ENCODE measurements around the gene USP19. TPM values are rescaled to one million over a fixed set of nuclear protein-coding genes. Genes with fewer than 3 reads are reported as not detected.

USP19 gene
- total RNA-seq, 2 donors from 2014 or later = 61.5 to 63.2 TPM

- Mint-ChIP-seq H3K9me3 (no peaks in the 10 kb centered on the region), H3K4me3 (no peak overlapping the region), H3K4me1 (peaks cover 4% of the 10 kb centered on the region), H3K36me3 (ENCODE audit: low read depth) (peaks cover 17% of the 10 kb centered on the region), H3K27me3 (ENCODE audit: insufficient read depth) (no peaks in the 10 kb centered on the region), H3K27ac (no peak overlapping the region)
- no peak for DNase-seq
- Histone ChIP-seq H3K36me3 (ENCODE audit: control insufficient read depth, insufficient read depth, low read length) (peaks cover 35% of the 10 kb centered on the region), H3K27ac (ENCODE audit: low read depth, low read length) (no peak overlapping the region), H3K27me3 (ENCODE audit: control insufficient read depth, insufficient read depth, low read length, poor library complexity, severe bottlenecking) (no peaks in the 10 kb centered on the region), H3K4me1 (ENCODE audit: control insufficient read depth, insufficient read depth, low read length) (peaks cover 4% of the 10 kb centered on the region), H3K9me3 (ENCODE audit: control insufficient read depth, low read length) (no peaks in the 10 kb centered on the region), H3K4me3 (ENCODE audit: low read length) (no peak overlapping the region), H3K9ac (ENCODE audit: extremely low read depth, low read length, poor library complexity, severe bottlenecking) (no peak overlapping the region)
- 90 to 100% methylated on average over 7 of the region's 7 CpGs for WGBS, 2 experiments (ENCODE audit: insufficient coverage in 1 of 2, insufficient read length in 1 of 2)
- TF ChIP-seq CTCF (conservative IDR thresholded peaks at IDR 0.05) = no peak
Measured at GRCh38 chr3:49124203-49124602, 3.6 kb upstream of the USP19 start.

- Histone ChIP-seq H3K9ac (ENCODE audit: extremely low read depth, low read length, poor library complexity, severe bottlenecking) (no peak overlapping the region), H3K27ac (ENCODE audit: low read depth, low read length) (no peak overlapping the region), H3K4me1 (ENCODE audit: control insufficient read depth, insufficient read depth, low read length) (peaks cover 4% of the 10 kb centered on the region), H3K9me3 (ENCODE audit: control insufficient read depth, low read length) (no peaks in the 10 kb centered on the region), H3K27me3 (ENCODE audit: control insufficient read depth, insufficient read depth, low read length, poor library complexity, severe bottlenecking) (no peaks in the 10 kb centered on the region), H3K36me3 (ENCODE audit: control insufficient read depth, insufficient read depth, low read length) (peaks cover 40% of the 10 kb centered on the region), H3K4me3 (ENCODE audit: low read length) (no peak overlapping the region)
- no peak for DNase-seq
- Mint-ChIP-seq H3K4me1 (peaks cover 4% of the 10 kb centered on the region), H3K27ac (no peak overlapping the region), H3K36me3 (ENCODE audit: low read depth) (peaks cover 22% of the 10 kb centered on the region), H3K9me3 (no peaks in the 10 kb centered on the region), H3K4me3 (no peak overlapping the region), H3K27me3 (ENCODE audit: insufficient read depth) (no peaks in the 10 kb centered on the region)
- TF ChIP-seq CTCF (conservative IDR thresholded peaks at IDR 0.05) = no peak
- 94 to 97% methylated on average over 14 to 17 of the region's 17 CpGs for WGBS, 2 experiments (ENCODE audit: insufficient coverage in 1 of 2, insufficient read length in 1 of 2)
Measured at GRCh38 chr3:49123687-49124086, 3.1 kb upstream of the USP19 start.

- H3K27ac Mint-ChIP-seq = no peak overlapping the region
- no peak for DNase-seq
- Histone ChIP-seq H3K27me3 (ENCODE audit: control insufficient read depth, insufficient read depth, low read length, poor library complexity, severe bottlenecking) (no peaks in the 10 kb centered on the region), H3K9ac (ENCODE audit: extremely low read depth, low read length, poor library complexity, severe bottlenecking) (no peak overlapping the region), H3K4me3 (ENCODE audit: low read length) (no peak overlapping the region), H3K9me3 (ENCODE audit: control insufficient read depth, low read length) (no peaks in the 10 kb centered on the region), H3K27ac (ENCODE audit: low read depth, low read length) (no peak overlapping the region), H3K4me1 (ENCODE audit: control insufficient read depth, insufficient read depth, low read length) (peaks cover 4% of the 10 kb centered on the region), H3K36me3 (ENCODE audit: control insufficient read depth, insufficient read depth, low read length) (peaks cover 41% of the 10 kb centered on the region)
- TF ChIP-seq CTCF (conservative IDR thresholded peaks at IDR 0.05) = no peak
- H3K4me1 Mint-ChIP-seq = peaks cover 4% of the 10 kb centered on the region
- H3K4me3 Mint-ChIP-seq = no peak overlapping the region
- 91 to 93% methylated on average over 12 to 17 of the region's 17 CpGs for WGBS, 2 experiments (ENCODE audit: insufficient coverage in 1 of 2, insufficient read length in 1 of 2)
- no peaks in the 10 kb centered on the region for H3K27me3 Mint-ChIP-seq (ENCODE audit: insufficient read depth)
- no peaks in the 10 kb centered on the region for H3K9me3 Mint-ChIP-seq
- peaks cover 23% of the 10 kb centered on the region for H3K36me3 Mint-ChIP-seq (ENCODE audit: low read depth)
Measured at GRCh38 chr3:49122886-49123545, 2.4 kb upstream of the USP19 start.
